ENCODE data around the gene SPHK2. TPM values are rescaled to one million over a fixed set of nuclear protein-coding genes. Genes with fewer than 3 reads are reported as not detected.

SPHK2 gene
- polyA plus RNA-seq, 1 experiment = 4.6 TPM

GRCh38 chr19:48627865-48628314, 8.6 kb downstream of the SPHK2 start:
- peaks cover 5% of the 10 kb centered on the region; the same call in 1 of the 2 replicates for H3K9me3 ChIP-seq (ENCODE audit: control insufficient read depth, insufficient read depth, low read length)
- ChIA-PET CTCF (interaction anchor here (1.0 kb wide), 1 partner anchor 44 kb away, joined by 3 read pairs; no protein-coding TSS in a partner anchor), POLR2A (interaction anchor here (1.1 kb wide), 1 partner anchor 9 kb away, joined by 5 read pairs; the partner anchor contains the start of genes RPL18 and SPHK2)
- no peak overlapping the region for H3K4me3 ChIP-seq (ENCODE audit: low read depth, low read length)
- no peak for DNase-seq (ENCODE audit: low read depth, low spot score)
- H3K27ac ChIP-seq (ENCODE audit: low read depth, low read length) = no peak overlapping the region
- TF ChIP-seq, protein P1, sequence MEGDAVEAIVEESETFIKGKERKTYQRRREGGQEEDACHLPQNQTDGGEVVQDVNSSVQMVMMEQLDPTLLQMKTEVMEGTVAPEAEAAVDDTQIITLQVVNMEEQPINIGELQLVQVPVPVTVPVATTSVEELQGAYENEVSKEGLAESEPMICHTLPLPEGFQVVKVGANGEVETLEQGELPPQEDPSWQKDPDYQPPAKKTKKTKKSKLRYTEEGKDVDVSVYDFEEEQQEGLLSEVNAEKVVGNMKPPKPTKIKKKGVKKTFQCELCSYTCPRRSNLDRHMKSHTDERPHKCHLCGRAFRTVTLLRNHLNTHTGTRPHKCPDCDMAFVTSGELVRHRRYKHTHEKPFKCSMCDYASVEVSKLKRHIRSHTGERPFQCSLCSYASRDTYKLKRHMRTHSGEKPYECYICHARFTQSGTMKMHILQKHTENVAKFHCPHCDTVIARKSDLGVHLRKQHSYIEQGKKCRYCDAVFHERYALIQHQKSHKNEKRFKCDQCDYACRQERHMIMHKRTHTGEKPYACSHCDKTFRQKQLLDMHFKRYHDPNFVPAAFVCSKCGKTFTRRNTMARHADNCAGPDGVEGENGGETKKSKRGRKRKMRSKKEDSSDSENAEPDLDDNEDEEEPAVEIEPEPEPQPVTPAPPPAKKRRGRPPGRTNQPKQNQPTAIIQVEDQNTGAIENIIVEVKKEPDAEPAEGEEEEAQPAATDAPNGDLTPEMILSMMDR (IDR thresholded peaks at IDR 0.05; ENCODE audit: low read depth, low read length) = no peak
- no peaks in the 10 kb centered on the region for H3K27me3 ChIP-seq (ENCODE audit: control insufficient read depth, insufficient read depth, low read length)

- Histone ChIP-seq H3K27me3 (ENCODE audit: control insufficient read depth, insufficient read depth, low read length) (no peaks in the 10 kb centered on the region), H3K4me3 (ENCODE audit: low read depth, low read length) (no peak overlapping the region), H3K9me3 (ENCODE audit: control insufficient read depth, insufficient read depth, low read length) (peaks cover 5% of the 10 kb centered on the region; the same call in 1 of the 2 replicates), H3K27ac (ENCODE audit: low read depth, low read length) (no peak overlapping the region)
- TF ChIP-seq, protein P1 (IDR thresholded peaks at IDR 0.05; ENCODE audit: low read depth, low read length) = no peak
- CTCF ChIA-PET = no interaction called here
- DNase-seq (ENCODE audit: low read depth, low spot score) = no peak
- POLR2A ChIA-PET = interaction anchor here (1.1 to 2.2 kb wide), 2 partner anchors 9 kb away, joined by 5 to 14 read pairs; partner anchors contain the start of genes RPL18 and SPHK2
Measured at GRCh38 chr19:48628486-48629296, 9.4 kb downstream of the SPHK2 start.

DNA sequence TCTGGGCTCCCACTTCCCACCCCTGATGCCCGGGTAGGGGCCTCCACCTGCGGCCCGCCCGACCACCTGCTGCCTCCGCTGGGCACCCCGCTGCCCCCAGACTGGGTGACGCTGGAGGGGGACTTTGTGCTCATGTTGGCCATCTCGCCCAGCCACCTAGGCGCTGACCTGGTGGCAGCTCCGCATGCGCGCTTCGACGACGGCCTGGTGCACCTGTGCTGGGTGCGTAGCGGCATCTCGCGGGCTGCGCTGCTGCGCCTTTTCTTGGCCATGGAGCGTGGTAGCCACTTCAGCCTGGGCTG, 9.9 kb downstream of the SPHK2 start:
- ChIA-PET CTCF (no interaction called here), POLR2A (interaction anchor here (0.9 to 2.2 kb wide), 2 partner anchors 10 to 12 kb away, joined by 3 to 14 read pairs; partner anchors contain the start of genes RPL18 and SPHK2)

DNA sequence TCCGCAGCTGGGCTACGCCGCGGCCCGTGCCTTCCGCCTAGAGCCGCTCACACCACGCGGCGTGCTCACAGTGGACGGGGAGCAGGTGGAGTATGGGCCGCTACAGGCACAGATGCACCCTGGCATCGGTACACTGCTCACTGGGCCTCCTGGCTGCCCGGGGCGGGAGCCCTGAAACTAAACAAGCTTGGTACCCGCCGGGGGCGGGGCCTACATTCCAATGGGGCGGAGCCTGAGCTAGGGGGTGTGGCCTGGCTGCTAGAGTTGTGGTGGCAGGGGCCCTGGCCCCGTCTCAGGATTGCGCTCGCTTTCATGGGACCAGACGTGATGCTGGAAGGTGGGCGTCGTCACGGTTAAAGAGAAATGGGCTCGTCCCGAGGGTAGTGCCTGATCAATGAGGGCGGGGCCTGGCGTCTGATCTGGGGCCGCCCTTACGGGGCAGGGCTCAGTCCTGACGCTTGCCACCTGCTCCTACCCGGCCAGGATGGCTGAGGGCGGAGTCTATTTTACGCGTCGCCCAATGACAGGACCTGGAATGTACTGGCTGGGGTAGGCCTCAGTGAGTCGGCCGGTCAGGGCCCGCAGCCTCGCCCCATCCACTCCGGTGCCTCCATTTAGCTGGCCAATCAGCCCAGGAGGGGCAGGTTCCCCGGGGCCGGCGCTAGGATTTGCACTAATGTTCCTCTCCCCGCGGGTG, 10.4 kb downstream of the SPHK2 start:
- Histone ChIP-seq H3K27me3 (ENCODE audit: control insufficient read depth, insufficient read depth, low read length) (no peaks in the 10 kb centered on the region), H3K4me3 (ENCODE audit: low read depth, low read length) (no peak overlapping the region), H3K27ac (ENCODE audit: low read depth, low read length) (no peak overlapping the region), H3K9me3 (ENCODE audit: control insufficient read depth, insufficient read depth, low read length) (peaks cover 5% of the 10 kb centered on the region; the same call in 1 of the 2 replicates)
- TF ChIP-seq, protein P1 (IDR thresholded peaks at IDR 0.05; ENCODE audit: low read depth, low read length) = no peak
- DNase-seq (ENCODE audit: low read depth, low spot score) = no peak
- ChIA-PET CTCF (interaction anchor here (1.0 kb wide), 1 partner anchor 12 kb away, joined by 3 read pairs; no protein-coding TSS in a partner anchor), POLR2A (interaction anchor here (0.9 to 2.2 kb wide), 3 partner anchors 11 to 16 kb away, joined by 3 to 14 read pairs (median 6); partner anchors contain the start of genes CA11, RPL18 and SPHK2)

More for the DNA sequence above, 9.9 kb downstream of the SPHK2 start:
- peaks cover 5% of the 10 kb centered on the region; the same call in 1 of the 2 replicates for H3K9me3 ChIP-seq (ENCODE audit: control insufficient read depth, insufficient read depth, low read length)
- H3K27ac ChIP-seq (ENCODE audit: low read depth, low read length) = no peak overlapping the region
- TF ChIP-seq, protein P1 (IDR thresholded peaks at IDR 0.05; ENCODE audit: low read depth, low read length) = no peak
- no peak overlapping the region for H3K4me3 ChIP-seq (ENCODE audit: low read depth, low read length)
- H3K27me3 ChIP-seq (ENCODE audit: control insufficient read depth, insufficient read depth, low read length) = no peaks in the 10 kb centered on the region
- DNase-seq (ENCODE audit: low read depth, low spot score) = no peak

All from AG04450 (cell line).